Natural killer cell treated with Interleukin-12 subunit alpha and Interleukin-12 subunit beta and Interleukin-15 and Interleukin-18, amount 100 ng/mL, for 72 hours (primary cell): ENCODE data around the gene SIPA1L3. TPM values are rescaled to one million over a fixed set of nuclear protein-coding genes. Genes with fewer than 3 reads are reported as not detected.
A peak's percentile ranks its signal among the peaks of the same experiment; 100 is the strongest.
"Not testable (repeated sequence)": the region's sequence is repeated elsewhere in the genome, so short reads cannot be mapped to it uniquely, and the experiment has no call there.

ENCODE experiments used
- ATAC-seq, 2 donors: fragments of 150-1000 bp; cut with Tn5 transposase in 1 of 2; sonication (Bioruptor Pico), chemical (Tn5 transposase) in 1 of 2; 2 replicates each; pipeline ENCODE4 v1.10.0; 2021
- DNase-seq: peaks from one replicate; pipeline ENCODE4 v3.0.0; 2022; ENCODE audit warnings: low spot score
- H3K27ac Mint-ChIP-seq, 2 donors: 1 replicate in 1 of 2; 2 replicates in 1 of 2; pipeline ENCODE4 v1.8.0; 2022; ENCODE audit warnings: mixed read lengths in 2 of 2, mild to moderate bottlenecking in 1 of 2, moderate library complexity in 1 of 2
- H3K27me3 Mint-ChIP-seq, 2 donors: 1 replicate in 1 of 2; 2 replicates in 1 of 2; pipeline ENCODE4 v1.8.0; 2022; ENCODE audit warnings: mixed read lengths in 2 of 2
- H3K36me3 Mint-ChIP-seq: one replicate; pipeline ENCODE4 v1.8.0; 2022; ENCODE audit warnings: mixed read lengths
- H3K4me1 Mint-ChIP-seq, 2 donors: 1 replicate in 1 of 2; 2 replicates in 1 of 2; pipeline ENCODE4 v1.8.0; 2022; ENCODE audit warnings: low read depth in 2 of 2, mixed read lengths in 2 of 2, mild to moderate bottlenecking in 1 of 2
- H3K4me3 Mint-ChIP-seq: one replicate; pipeline ENCODE4 v1.8.0; 2022; ENCODE audit warnings: mixed read lengths
- H3K9me3 Mint-ChIP-seq: 2 replicates; pipeline ENCODE4 v1.8.0; 2022; ENCODE audit warnings: mixed read lengths
- total RNA-seq, 2 donors: library from RNA; stranded (reverse); gene quantifications; one replicate each; pipeline ENCODE4 v1.2.3, GENCODE V29; 2022

The SIPA1L3 gene
- total RNA-seq, 2 donors from 2014 or later = 16.8 to 31.0 TPM

GRCh38 chr19:38056646-38057045 lies 149.6 kb downstream of the SIPA1L3 start:
- Mint-ChIP-seq H3K27ac (peak overlapping the region in 1 of 2 donors; percentile 75), H3K36me3 (no peaks in the 10 kb centered on the region), H3K27me3 (no peaks in the 10 kb centered on the region), H3K9me3 (no peaks in the 10 kb centered on the region), H3K4me3 (no peak overlapping the region), H3K4me1 (peaks cover 5 to 11% of the 10 kb centered on the region in 2 donors)
- DNase-seq (no peak), ATAC-seq (no peak)

GRCh38 chr19:38057959-38058690 lies 151.1 kb downstream of the SIPA1L3 start:
- Mint-ChIP-seq H3K4me1 (peaks cover 5 to 13% of the 10 kb centered on the region in 2 donors), H3K9me3 (no peaks in the 10 kb centered on the region), H3K27me3 (no peaks in the 10 kb centered on the region), H3K36me3 (no peaks in the 10 kb centered on the region), H3K27ac (no peak overlapping the region), H3K4me3 (no peak overlapping the region)
- DNase-seq (no peak), ATAC-seq (no peak)

- no peak for DNase-seq
- H3K27me3 Mint-ChIP-seq = no peaks in the 10 kb centered on the region
- no peak overlapping the region for H3K27ac Mint-ChIP-seq
- no peaks in the 10 kb centered on the region for H3K9me3 Mint-ChIP-seq
- peaks cover 5 to 13% of the 10 kb centered on the region in 2 donors for H3K4me1 Mint-ChIP-seq
- ATAC-seq = peak in 1 of 2 donors; percentile 69
- H3K4me3 Mint-ChIP-seq = no peak overlapping the region
- no peaks in the 10 kb centered on the region for H3K36me3 Mint-ChIP-seq
These were observed 152.9 kb downstream of the SIPA1L3 start for GRCh38 chr19:38059897-38060296.

GRCh38 chr19:38060331-38060730 lies 153.3 kb downstream of the SIPA1L3 start:
- DNase-seq (no peak), ATAC-seq (no peak)
- no peak overlapping the region for H3K4me3 Mint-ChIP-seq
- H3K9me3 Mint-ChIP-seq = no peaks in the 10 kb centered on the region
- no peaks in the 10 kb centered on the region for H3K27me3 Mint-ChIP-seq
- H3K27ac Mint-ChIP-seq = no peak overlapping the region
- peaks cover 5 to 13% of the 10 kb centered on the region in 2 donors for H3K4me1 Mint-ChIP-seq
- H3K36me3 Mint-ChIP-seq = no peaks in the 10 kb centered on the region

- no peak overlapping the region for H3K27ac Mint-ChIP-seq
These were observed 154.3 kb downstream of the SIPA1L3 start for GRCh38 chr19:38061294-38061693.

GRCh38 chr19:38062959-38063761 lies 156.2 kb downstream of the SIPA1L3 start:
- Mint-ChIP-seq H3K4me3 (no peak overlapping the region), H3K27ac (no peak overlapping the region), H3K4me1 (peaks cover 0 to 13% of the 10 kb centered on the region in 2 donors), H3K36me3 (no peaks in the 10 kb centered on the region), H3K27me3 (no peaks in the 10 kb centered on the region), H3K9me3 (no peaks in the 10 kb centered on the region)
- no peak for DNase-seq
- ATAC-seq = peak in 1 of 2 donors; percentile 36

More at GRCh38 chr19:38061294-38061693, 154.3 kb downstream of the SIPA1L3 start:
- DNase-seq = no peak
- Mint-ChIP-seq H3K4me1 (peaks cover 3 to 13% of the 10 kb centered on the region in 2 donors), H3K36me3 (no peaks in the 10 kb centered on the region), H3K4me3 (no peak overlapping the region), H3K9me3 (no peaks in the 10 kb centered on the region), H3K27me3 (no peaks in the 10 kb centered on the region)
- ATAC-seq = peak in 1 of 2 donors; percentile 18

- DNase-seq (no peak), ATAC-seq (no peak)
- Mint-ChIP-seq H3K27ac (no peak overlapping the region), H3K36me3 (no peaks in the 10 kb centered on the region), H3K4me3 (no peak overlapping the region), H3K9me3 (no peaks in the 10 kb centered on the region), H3K4me1 (peaks cover 0 to 13% of the 10 kb centered on the region in 2 donors), H3K27me3 (no peaks in the 10 kb centered on the region)
These were observed 156.9 kb downstream of the SIPA1L3 start for GRCh38 chr19:38063928-38064327.

GRCh38 chr19:38064661-38065425 lies 157.8 kb downstream of the SIPA1L3 start:
- peaks cover 0 to 11% of the 10 kb centered on the region in 2 donors for H3K4me1 Mint-ChIP-seq
- no peaks in the 10 kb centered on the region for H3K9me3 Mint-ChIP-seq
- H3K36me3 Mint-ChIP-seq = no peaks in the 10 kb centered on the region
- no peak for ATAC-seq
- no peak for DNase-seq
- H3K27ac Mint-ChIP-seq = no peak overlapping the region
- no peaks in the 10 kb centered on the region for H3K27me3 Mint-ChIP-seq
- no peak overlapping the region for H3K4me3 Mint-ChIP-seq

GRCh38 chr19:38065775-38066174 lies 158.8 kb downstream of the SIPA1L3 start:
- not testable (repeated sequence) for H3K36me3 Mint-ChIP-seq, H3K27me3 Mint-ChIP-seq, H3K9me3 Mint-ChIP-seq, H3K4me3 Mint-ChIP-seq, DNase-seq, ATAC-seq, H3K27ac Mint-ChIP-seq
- peaks cover 0 to 13% of the 10 kb centered on the region in 2 donors for H3K4me1 Mint-ChIP-seq

GRCh38 chr19:38068826-38069225 lies 161.8 kb downstream of the SIPA1L3 start:
- H3K4me3 Mint-ChIP-seq = no peak overlapping the region
- no peak overlapping the region for H3K27ac Mint-ChIP-seq
- H3K9me3 Mint-ChIP-seq = no peaks in the 10 kb centered on the region
- ATAC-seq (no peak), DNase-seq (peak; percentile 18)
- H3K4me1 Mint-ChIP-seq = peaks cover 6% of the 10 kb centered on the region in 2 donors
- no peaks in the 10 kb centered on the region for H3K36me3 Mint-ChIP-seq
- no peaks in the 10 kb centered on the region for H3K27me3 Mint-ChIP-seq

GRCh38 chr19:38070573-38070972 lies 163.6 kb downstream of the SIPA1L3 start:
- Mint-ChIP-seq H3K36me3 (no peaks in the 10 kb centered on the region), H3K27ac (no peak overlapping the region)
- no peak for ATAC-seq

GRCh38 chr19:38071054-38071453 lies 164.0 kb downstream of the SIPA1L3 start:
- not testable (repeated sequence) for H3K4me1 Mint-ChIP-seq, H3K9me3 Mint-ChIP-seq, ATAC-seq, H3K27ac Mint-ChIP-seq, DNase-seq, H3K4me3 Mint-ChIP-seq, H3K36me3 Mint-ChIP-seq, H3K27me3 Mint-ChIP-seq

More at GRCh38 chr19:38070573-38070972, 163.6 kb downstream of the SIPA1L3 start:
- no peak overlapping the region for H3K4me3 Mint-ChIP-seq
- peaks cover 6% of the 10 kb centered on the region in 2 donors for H3K4me1 Mint-ChIP-seq
- no peak for DNase-seq
- no peaks in the 10 kb centered on the region for H3K9me3 Mint-ChIP-seq
- no peaks in the 10 kb centered on the region for H3K27me3 Mint-ChIP-seq

- Mint-ChIP-seq H3K9me3 (no peaks in the 10 kb centered on the region), H3K27me3 (no peaks in the 10 kb centered on the region), H3K4me3 (no peak overlapping the region), H3K4me1 (peaks cover 6% of the 10 kb centered on the region in 2 donors), H3K36me3 (no peaks in the 10 kb centered on the region), H3K27ac (no peak overlapping the region)
- ATAC-seq (no peak), DNase-seq (no peak)
These were observed 164.6 kb downstream of the SIPA1L3 start for GRCh38 chr19:38071647-38072046.
